GM21717 (cell line): ENCODE data around the gene MPRIP.
"Not testable (repeated sequence)": the region's sequence is repeated elsewhere in the genome, so short reads cannot be mapped to it uniquely, and the experiment has no call there.

Source experiments
- ATAC-seq: cut with Tn5 transposase; IDR thresholded peaks from one replicate; pipeline ENCODE4 v1.9.1; 2021; ENCODE audit warnings: mild to moderate bottlenecking, moderate library complexity; ENCODE audit not compliant: unreplicated experiment

The MPRIP gene

GRCh38 chr17:17124341-17124740 lies 82.1 kb downstream of the MPRIP start:
- ATAC-seq: no peak

GRCh38 chr17:17125136-17126084 lies 83.2 kb downstream of the MPRIP start:
- ATAC-seq: no peak

GRCh38 chr17:17126131-17127110 lies 84.2 kb downstream of the MPRIP start:
- ATAC-seq: no peak

GRCh38 chr17:17127156-17127555 lies 84.9 kb downstream of the MPRIP start:
- ATAC-seq: no peak

GRCh38 chr17:17127730-17128291 lies 85.6 kb downstream of the MPRIP start:
- ATAC-seq: no peak

GRCh38 chr17:17128476-17129075 lies 86.3 kb downstream of the MPRIP start:
- no peak for ATAC-seq

GRCh38 chr17:17129466-17129865 lies 87.2 kb downstream of the MPRIP start:
- no peak for ATAC-seq

GRCh38 chr17:17130077-17130844 lies 88.0 kb downstream of the MPRIP start:
- no peak for ATAC-seq

GRCh38 chr17:17131839-17132238 lies 89.6 kb downstream of the MPRIP start:
- no peak for ATAC-seq

- ATAC-seq: no peak
These were observed 90.5 kb downstream of the MPRIP start for GRCh38 chr17:17132746-17133145.

- ATAC-seq: no peak
These were observed 92.0 kb downstream of the MPRIP start for GRCh38 chr17:17134051-17134956.

- no peak for ATAC-seq
These were observed 92.7 kb downstream of the MPRIP start for GRCh38 chr17:17134957-17135333.

GRCh38 chr17:17136221-17136620 lies 94.0 kb downstream of the MPRIP start:
- ATAC-seq: not testable (repeated sequence)

GRCh38 chr17:17137731-17138585 lies 95.7 kb downstream of the MPRIP start:
- ATAC-seq: no peak

GRCh38 chr17:17139972-17140589 lies 97.8 kb downstream of the MPRIP start:
- ATAC-seq: no peak

GRCh38 chr17:17140590-17140980 lies 98.3 kb downstream of the MPRIP start:
- ATAC-seq: no peak

- no peak for ATAC-seq
These were observed 99.0 kb downstream of the MPRIP start for GRCh38 chr17:17141279-17141678.
